B cell (primary cell): ENCODE data around the gene CAMTA1. TPM values are rescaled to one million over a fixed set of nuclear protein-coding genes. Genes with fewer than 3 reads are reported as not detected.

ENCODE experiments used
- ATAC-seq: fragments of 200-7000 bp; cut with Tn5 transposase; one replicate; pipeline ENCODE4 v1.10.0; 2021; ENCODE audit warnings: low read depth, mild to moderate bottlenecking, moderate number of reproducible peaks, moderate library complexity
- CTCF ChIA-PET: fragments of 350-600 bp; sonication (Branson Sonifier 250); formaldehyde crosslinking; loops from one replicate; lab custom pipeline; 2021; ENCODE audit warnings: antibody characterized with exemption, inconsistent platforms; lab: Charles Lee
- POLR2A ChIA-PET: fragments of 350-600 bp; sonication (Branson Sonifier 250); formaldehyde crosslinking; loops from one replicate; lab custom pipeline; 2021; ENCODE audit warnings: antibody characterized with exemption; lab: Charles Lee
- DNase-seq: peaks from one replicate; pipeline ENCODE4 v3.0.0; 2013
- H2AFZ ChIP-seq: 2 replicates; pipeline ENCODE4 v1.6.1; 2012; ENCODE audit warnings: mild to moderate bottlenecking, low read depth, low read length; ENCODE audit not compliant: insufficient read depth, poor library complexity, severe bottlenecking
- H3K27ac ChIP-seq, 2 donors: 1 replicate in 1 of 2; 2 replicates in 1 of 2; pipeline ENCODE4 v1.5.1; 2012 to 2013; ENCODE audit warnings: low read length in 2 of 2, mild to moderate bottlenecking in 2 of 2, moderate library complexity in 1 of 2
- H3K27me3 ChIP-seq, 4 experiments: fragments of 200-600 bp in 1 of 4; sonication (generic) in 1 of 4; replicated peaks in 1 of 4; 1 replicate in 2 of 4; 2 replicates in 2 of 4; pipeline versions ENCODE4 v1.6.1 to v1.7.0; 2013 to 2016; ENCODE audit warnings: low read length in 3 of 4, mild to moderate bottlenecking in 2 of 4, mixed read lengths in 1 of 4, moderate library complexity in 1 of 4; ENCODE audit not compliant: insufficient read depth in 4 of 4, control insufficient read depth in 3 of 4; ENCODE audit errors: control extremely low read depth in 1 of 4
- H3K36me3 ChIP-seq, 2 experiments: replicated peaks in 1 of 2; 1 replicate in 1 of 2; 2 replicates in 1 of 2; pipeline versions ENCODE4 v1.6.1 to v1.7.1; 2013; ENCODE audit warnings: low read length in 1 of 2; ENCODE audit not compliant: insufficient read depth in 2 of 2, control insufficient read depth in 1 of 2; ENCODE audit errors: control extremely low read depth in 1 of 2, extremely low read depth in 1 of 2
- H3K4me1 ChIP-seq, 2 donors: fragments of 200-600 bp in 1 of 2; sonication (generic) in 1 of 2; 1 replicate in 1 of 2; 2 replicates in 1 of 2; pipeline versions ENCODE4 v1.5.1 to v1.6.1; 2013 to 2017; ENCODE audit warnings: low read length in 2 of 2; ENCODE audit not compliant: control insufficient read depth in 2 of 2, insufficient read depth in 2 of 2
- H3K4me2 ChIP-seq: replicated peaks from 2 replicates; pipeline ENCODE3; 2012; ENCODE audit warnings: mild to moderate bottlenecking, low read depth, low read length; ENCODE audit not compliant: poor library complexity, severe bottlenecking
- H3K4me3 ChIP-seq, 5 experiments: fragments of 200-600 bp in 1 of 5; sonication (generic) in 1 of 5; 1 replicate in 3 of 5; 2 replicates in 2 of 5; pipeline versions ENCODE4 v1.5.1 to v1.7.0; 2011 to 2016; ENCODE audit warnings: low read length in 4 of 5, mild to moderate bottlenecking in 4 of 5, low read depth in 2 of 5, control low read depth in 1 of 5, moderate library complexity in 1 of 5; ENCODE audit not compliant: insufficient read depth in 1 of 5; ENCODE audit errors: control extremely low read depth in 1 of 5, extremely low read depth in 1 of 5
- H3K79me2 ChIP-seq: fragments of 200-600 bp; sonication (generic); one replicate; pipeline ENCODE4 v1.6.0; 2016; ENCODE audit warnings: low read length; ENCODE audit not compliant: control insufficient read depth, insufficient read depth
- H3K9ac ChIP-seq: fragments of 200-600 bp; sonication (generic); 2 replicates; pipeline ENCODE4 v1.6.1; 2017; ENCODE audit warnings: mild to moderate bottlenecking, low read length, moderate library complexity
- H3K9me3 ChIP-seq, 3 donors: one replicate each; pipeline versions ENCODE4 v1.6.1 to v1.7.1; 2013; ENCODE audit warnings: low read length in 2 of 3; ENCODE audit not compliant: control insufficient read depth in 2 of 3, insufficient read depth in 1 of 3; ENCODE audit errors: control extremely low read depth in 1 of 3
- H4K20me1 ChIP-seq: 2 replicates; pipeline ENCODE4 v1.6.0; 2012; ENCODE audit warnings: mild to moderate bottlenecking, low read length; ENCODE audit not compliant: insufficient read depth, control insufficient read depth, poor library complexity, severe bottlenecking
- H3K27ac Mint-ChIP-seq: one replicate; pipeline ENCODE4 v1.8.0; 2021; ENCODE audit warnings: mixed read lengths
- H3K27me3 Mint-ChIP-seq: one replicate; pipeline ENCODE4 v1.8.0; 2021; ENCODE audit warnings: mixed read lengths
- H3K4me1 Mint-ChIP-seq: one replicate; pipeline ENCODE4 v1.8.0; 2021; ENCODE audit warnings: mixed read lengths
- H3K4me3 Mint-ChIP-seq: one replicate; pipeline ENCODE4 v1.8.0; 2021; ENCODE audit warnings: mixed read lengths
- H3K9me3 Mint-ChIP-seq: one replicate; pipeline ENCODE4 v1.8.0; 2022; ENCODE audit warnings: mixed read lengths; ENCODE audit not compliant: insufficient read depth
- CTCF ChIP-seq: fragments of 200-600 bp; IDR thresholded peaks from one replicate; pipeline ENCODE4 v1.8.0; 2022; ENCODE audit warnings: antibody characterized with exemption, mild to moderate bottlenecking
- EZH2 ChIP-seq: IDR thresholded peaks from 2 replicates; pipeline ENCODE4 v1.6.1; 2012; ENCODE audit warnings: borderline replicate concordance, low read depth, mild to moderate bottlenecking, moderate library complexity, low read length; ENCODE audit not compliant: insufficient read depth, poor library complexity, severe bottlenecking
- WGBS: methylation state at CpG from one replicate; pipeline ENCODE4 v1.1.5; 2013; ENCODE audit warnings: missing lambda C conversion rate; ENCODE audit not compliant: insufficient coverage; 5-methylcytosine and 5-hydroxymethylcytosine counted together
- intact Hi-C: fragments of 100-400 bp; cut with micrococcal nuclease; formaldehyde crosslinking; loops from one replicate; pipeline ENCODE4 v1.10.0; 2022
- polyA plus RNA-seq: library from polyadenylated mRNA; depleted of rRNA; stranded (reverse); fragments of >200 nt; gene quantifications from 2 replicates; pipeline ENCODE4 v1.2.3, GENCODE V29; 2012
- total RNA-seq, 2 donors: library from RNA; stranded (reverse); fragments of 120-200 nt in 1 of 2; gene quantifications; 1 replicate in 1 of 2; 2 replicates in 1 of 2; pipeline versions ENCODE4 v1.2.3 to v1.2.4, GENCODE V29; 2013 to 2022

CAMTA1 gene
- total and polyA plus RNA-seq, 2 donors (not counting 1 experiment from before 2014, with no cell fraction given): 42.2 to 45.7 TPM

DNA sequence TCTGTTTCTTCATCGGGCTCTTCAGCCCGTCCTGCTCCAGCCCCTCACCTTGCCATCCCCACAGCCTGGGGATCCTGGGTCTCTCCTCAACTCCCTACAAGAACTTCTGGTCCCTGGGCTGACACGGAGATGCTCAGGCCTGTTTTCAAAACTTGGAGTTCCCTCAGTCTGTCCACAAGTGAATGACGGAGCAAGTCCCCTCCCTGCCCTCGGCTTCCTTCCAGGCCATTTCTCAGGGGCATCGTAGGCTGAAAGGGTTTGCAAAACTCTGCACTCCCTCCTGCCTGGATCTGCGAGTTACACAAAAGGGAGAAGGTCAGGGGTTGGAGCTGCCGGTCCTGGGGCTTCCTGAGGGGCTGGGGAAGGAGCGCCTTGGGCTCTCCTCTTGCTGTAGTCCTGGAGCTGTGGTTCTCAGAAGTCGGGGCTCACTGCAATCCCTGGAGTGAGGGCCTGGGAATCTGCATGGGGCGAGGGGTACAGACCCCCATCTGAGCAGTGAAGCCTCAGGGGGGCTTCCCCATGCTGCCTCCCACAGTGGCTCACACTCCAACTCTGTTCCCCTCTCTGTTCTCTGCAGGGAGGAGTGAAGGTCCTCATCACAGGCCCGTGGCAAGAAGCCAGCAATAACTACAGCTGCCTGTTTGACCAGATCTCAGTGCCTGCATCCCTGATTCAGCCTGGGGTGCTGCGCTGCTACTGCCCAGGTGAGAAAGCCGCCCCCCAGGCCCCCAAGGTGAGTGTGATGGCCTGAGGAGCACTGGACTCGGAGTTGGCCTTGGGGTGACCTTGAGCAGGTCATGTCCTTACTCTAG lies 885.3 kb downstream of the CAMTA1 start:
- no peak overlapping the region for H3K9ac ChIP-seq
- peaks cover 15% of the 10 kb centered on the region for H3K27me3 Mint-ChIP-seq
- ChIA-PET CTCF (interaction anchor here (0.9 to 18.9 kb wide), 10 partner anchors 9 to 233 kb away, joined by 4 to 504 read pairs (median 11); no protein-coding TSS in a partner anchor), POLR2A (no interaction called here)
- no peak overlapping the region for H3K27ac ChIP-seq
- peaks cover 12% of the 10 kb centered on the region for H3K4me1 Mint-ChIP-seq
- no peaks in the 10 kb centered on the region for H4K20me1 ChIP-seq
- H3K9me3 Mint-ChIP-seq: no peaks in the 10 kb centered on the region
- peaks cover 0 to 7% (median 2%) of the 10 kb centered on the region in 4 experiments for H3K27me3 ChIP-seq
- no peaks in the 10 kb centered on the region for H3K9me3 ChIP-seq
- no peak overlapping the region for H3K4me3 ChIP-seq
- H3K27ac Mint-ChIP-seq: no peak overlapping the region
- no peak for TF ChIP-seq EZH2
- TF ChIP-seq CTCF: no peak
- H3K4me3 Mint-ChIP-seq: no peak overlapping the region
- no peak for ATAC-seq
- DNase-seq: no peak
- intact Hi-C loops: no loop called here
- H2AFZ ChIP-seq: no peak overlapping the region
- no peaks in the 10 kb centered on the region for H3K36me3 ChIP-seq
- H3K4me1 ChIP-seq: peaks cover 4 to 13% of the 10 kb centered on the region in 2 donors
- H3K79me2 ChIP-seq: no peaks in the 10 kb centered on the region
- WGBS: 81% methylated on average over 15 of the region's 15 CpGs
- H3K4me2 ChIP-seq: no peak overlapping the region

DNA sequence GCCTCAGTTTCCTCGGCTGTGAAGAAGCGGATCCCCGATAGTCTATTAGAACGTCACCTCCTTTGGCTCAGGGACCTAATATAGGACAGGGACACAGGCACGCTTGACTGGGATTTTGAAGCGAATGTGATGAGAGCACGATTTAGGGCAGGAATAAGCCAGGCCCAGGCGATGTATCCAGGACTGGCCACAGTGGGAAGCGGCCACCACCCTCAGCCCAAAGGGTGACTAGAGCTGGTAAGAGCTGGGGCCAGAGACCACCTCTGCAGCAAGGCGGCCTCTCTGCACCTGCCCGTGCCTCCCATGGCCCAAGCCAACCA lies 885.9 kb downstream of the CAMTA1 start:
- Mint-ChIP-seq H3K27ac (no peak overlapping the region), H3K27me3 (peaks cover 15% of the 10 kb centered on the region), H3K4me1 (peaks cover 12% of the 10 kb centered on the region), H3K4me3 (no peak overlapping the region), H3K9me3 (no peaks in the 10 kb centered on the region)
- Histone ChIP-seq H2AFZ (no peak overlapping the region), H3K4me3 (no peak overlapping the region), H3K27me3 (peaks cover 0 to 7% (median 2%) of the 10 kb centered on the region in 4 experiments), H3K36me3 (no peaks in the 10 kb centered on the region), H3K4me2 (no peak overlapping the region), H3K4me1 (peaks cover 4 to 13% of the 10 kb centered on the region in 2 donors), H4K20me1 (no peaks in the 10 kb centered on the region), H3K9me3 (no peaks in the 10 kb centered on the region), H3K79me2 (no peaks in the 10 kb centered on the region), H3K9ac (no peak overlapping the region), H3K27ac (no peak overlapping the region)
- WGBS: 94% methylated on average over 11 of the region's 11 CpGs
- TF ChIP-seq CTCF (no peak), EZH2 (no peak)
- DNase-seq (no peak), ATAC-seq (no peak)
- CTCF ChIA-PET: interaction anchor here (4.7 to 18.9 kb wide), 2 partner anchors 16 to 79 kb away, joined by 16 to 504 read pairs; no protein-coding TSS in a partner anchor
- POLR2A ChIA-PET: no interaction called here
- intact Hi-C loops: no loop called here
